Body of pancreas (tissue), 4 donors: ENCODE data around the gene KCNN3. TPM values are rescaled to one million over a fixed set of nuclear protein-coding genes. Genes with fewer than 3 reads are reported as not detected.

Experiments used
- ATAC-seq: fragments of 150-250 bp; one replicate; pipeline ENCODE4 v1.9.1; 2016
- DNase-seq, 4 donors: peaks; one replicate each; pipeline ENCODE4 v3.0.0-alpha.2; 2019
- H3K27ac ChIP-seq, 4 donors: fragments of 200-600 bp; sonication (generic); 1 replicate in 3 of 4; 2 replicates in 1 of 4; pipeline versions ENCODE4 v1.5.1 to v1.6.1; 2016 to 2019; ENCODE audit warnings: mild to moderate bottlenecking in 1 of 4, mixed read lengths in 1 of 4, moderate library complexity in 1 of 4
- H3K27me3 ChIP-seq, 2 donors: fragments of 200-600 bp; sonication (generic); one replicate each; pipeline ENCODE4 v1.6.0; 2016; ENCODE audit warnings: mild to moderate bottlenecking in 1 of 2
- H3K36me3 ChIP-seq, 2 donors: fragments of 200-600 bp; sonication (generic); replicated peaks in 1 of 2; 2 replicates each; pipeline ENCODE4 v1.5.1; 2016; ENCODE audit warnings: low read depth in 2 of 2; ENCODE audit not compliant: insufficient read depth in 1 of 2
- H3K4me1 ChIP-seq: fragments of 200-600 bp; sonication (generic); one replicate; pipeline ENCODE4 v1.6.0; 2016
- H3K4me3 ChIP-seq, 2 donors: fragments of 200-600 bp; sonication (generic); 1 replicate in 1 of 2; 2 replicates in 1 of 2; pipeline ENCODE4 v1.5.1; 2016 to 2019
- H3K9me3 ChIP-seq, 3 donors: fragments of 200-600 bp; sonication (generic); 1 replicate in 2 of 3; 2 replicates in 1 of 3; pipeline ENCODE4 v1.5.1; 2016
- POLR2A ChIP-seq, 3 donors: fragments of 450-650 bp; IDR thresholded peaks; one replicate each; pipeline ENCODE4 v1.6.1; 2016; ENCODE audit warnings: antibody characterized with exemption in 3 of 3, mild to moderate bottlenecking in 2 of 3
- WGBS, 2 donors: methylation state at CpG; one replicate each; pipeline ENCODE4 v1.1.5; 2017; 5-methylcytosine and 5-hydroxymethylcytosine counted together
- intact Hi-C: fragments of 100-400 bp; cut with DNase I; formaldehyde crosslinking; loops from one replicate; pipeline ENCODE4 v1.15.1; 2023
- total RNA-seq, 2 donors: library from RNA; depleted of rRNA; stranded (reverse); fragments of >200 nt; gene quantifications; one replicate each; pipeline ENCODE4 v1.1.0, GENCODE V29; 2016
- TF ChIP-seq, protein P1 (sequence below), 7 experiments: fragments of 450-650 bp in 4 of 7; fragments of 200-600 bp in 3 of 7; sonication (generic) in 3 of 7; IDR thresholded peaks; one replicate each; pipeline ENCODE4 v1.5.1; 2016 to 2019; ENCODE audit warnings: antibody characterized with exemption in 7 of 7

Gene KCNN3
- total RNA-seq, 2 donors from 2014 or later = 0.33 to 1.6 TPM

DNA sequence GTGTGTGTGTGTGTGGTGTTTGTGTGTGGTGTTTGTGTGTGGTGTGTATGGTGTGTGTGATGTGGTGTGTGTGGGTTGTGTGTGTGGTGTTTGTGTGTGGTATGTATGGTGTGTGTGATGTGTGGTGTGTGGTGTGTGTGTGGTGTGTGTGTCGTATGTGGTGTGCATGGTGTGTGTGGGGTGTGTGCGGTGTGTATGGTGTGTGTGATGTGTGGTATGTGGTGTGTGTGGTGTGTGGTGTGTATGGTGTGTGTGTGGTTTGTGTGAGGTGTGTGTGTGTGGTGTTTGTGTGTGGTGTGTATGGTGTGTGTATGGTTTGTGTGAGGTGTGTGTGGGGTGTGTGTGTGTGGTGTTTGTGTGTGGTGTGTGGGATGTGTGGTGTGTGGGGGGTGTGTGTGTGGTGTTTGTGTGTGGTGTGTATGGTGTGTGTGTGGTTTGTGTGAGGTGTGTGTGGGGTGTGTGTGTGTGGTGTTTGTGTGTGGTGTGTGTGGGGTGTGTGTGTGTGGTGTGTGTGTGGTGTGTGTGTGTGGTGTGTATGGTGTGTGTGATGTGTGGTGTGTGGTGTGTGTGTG, 155.9 kb downstream of the KCNN3 start:
- 79 to 85% methylated on average over 2 of the region's 2 CpGs for WGBS, 2 donors
- H3K27me3 ChIP-seq = no peaks in the 10 kb centered on the region
- H3K4me1 ChIP-seq = peaks cover 4% of the 10 kb centered on the region
- ATAC-seq (no peak), DNase-seq (no peak)
- no peak for TF ChIP-seq POLR2A (IDR thresholded peaks at IDR 0.05)
- TF ChIP-seq, protein P1, sequence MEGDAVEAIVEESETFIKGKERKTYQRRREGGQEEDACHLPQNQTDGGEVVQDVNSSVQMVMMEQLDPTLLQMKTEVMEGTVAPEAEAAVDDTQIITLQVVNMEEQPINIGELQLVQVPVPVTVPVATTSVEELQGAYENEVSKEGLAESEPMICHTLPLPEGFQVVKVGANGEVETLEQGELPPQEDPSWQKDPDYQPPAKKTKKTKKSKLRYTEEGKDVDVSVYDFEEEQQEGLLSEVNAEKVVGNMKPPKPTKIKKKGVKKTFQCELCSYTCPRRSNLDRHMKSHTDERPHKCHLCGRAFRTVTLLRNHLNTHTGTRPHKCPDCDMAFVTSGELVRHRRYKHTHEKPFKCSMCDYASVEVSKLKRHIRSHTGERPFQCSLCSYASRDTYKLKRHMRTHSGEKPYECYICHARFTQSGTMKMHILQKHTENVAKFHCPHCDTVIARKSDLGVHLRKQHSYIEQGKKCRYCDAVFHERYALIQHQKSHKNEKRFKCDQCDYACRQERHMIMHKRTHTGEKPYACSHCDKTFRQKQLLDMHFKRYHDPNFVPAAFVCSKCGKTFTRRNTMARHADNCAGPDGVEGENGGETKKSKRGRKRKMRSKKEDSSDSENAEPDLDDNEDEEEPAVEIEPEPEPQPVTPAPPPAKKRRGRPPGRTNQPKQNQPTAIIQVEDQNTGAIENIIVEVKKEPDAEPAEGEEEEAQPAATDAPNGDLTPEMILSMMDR (IDR thresholded peaks at IDR 0.05) = no peak
- no peaks in the 10 kb centered on the region for H3K9me3 ChIP-seq
- H3K4me3 ChIP-seq = no peak overlapping the region
- no peaks in the 10 kb centered on the region for H3K36me3 ChIP-seq
- intact Hi-C loops = no loop called here
- no peak overlapping the region for H3K27ac ChIP-seq

DNA sequence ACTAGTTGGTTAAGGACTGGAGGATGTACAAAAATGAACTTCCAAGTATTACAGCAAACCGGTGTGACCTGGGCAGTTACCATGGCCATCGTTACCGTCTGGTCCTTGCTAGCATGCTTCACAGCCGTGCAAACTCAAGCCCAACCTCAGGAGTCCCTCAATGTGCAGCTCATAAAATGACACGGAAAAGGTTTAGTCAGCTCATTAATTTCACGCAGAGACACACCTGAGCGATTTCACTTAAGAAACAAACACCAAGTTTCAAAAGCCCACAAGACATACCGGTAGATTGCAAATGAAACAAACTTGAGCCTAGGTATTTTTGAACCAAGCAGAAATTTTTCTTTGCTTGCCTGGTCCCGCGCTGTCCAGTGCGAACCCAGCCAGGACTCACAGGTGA, 157.1 kb downstream of the KCNN3 start:
- 80 to 88% methylated on average over 11 of the region's 11 CpGs for WGBS, 2 donors
- TF ChIP-seq, protein P1 (IDR thresholded peaks at IDR 0.05) = no peak
- ATAC-seq (no peak), DNase-seq (no peak)
- Histone ChIP-seq H3K36me3 (no peaks in the 10 kb centered on the region), H3K4me3 (no peak overlapping the region), H3K4me1 (peaks cover 4% of the 10 kb centered on the region), H3K9me3 (no peaks in the 10 kb centered on the region), H3K27me3 (no peaks in the 10 kb centered on the region), H3K27ac (no peak overlapping the region)
- intact Hi-C loops = no loop called here

DNA sequence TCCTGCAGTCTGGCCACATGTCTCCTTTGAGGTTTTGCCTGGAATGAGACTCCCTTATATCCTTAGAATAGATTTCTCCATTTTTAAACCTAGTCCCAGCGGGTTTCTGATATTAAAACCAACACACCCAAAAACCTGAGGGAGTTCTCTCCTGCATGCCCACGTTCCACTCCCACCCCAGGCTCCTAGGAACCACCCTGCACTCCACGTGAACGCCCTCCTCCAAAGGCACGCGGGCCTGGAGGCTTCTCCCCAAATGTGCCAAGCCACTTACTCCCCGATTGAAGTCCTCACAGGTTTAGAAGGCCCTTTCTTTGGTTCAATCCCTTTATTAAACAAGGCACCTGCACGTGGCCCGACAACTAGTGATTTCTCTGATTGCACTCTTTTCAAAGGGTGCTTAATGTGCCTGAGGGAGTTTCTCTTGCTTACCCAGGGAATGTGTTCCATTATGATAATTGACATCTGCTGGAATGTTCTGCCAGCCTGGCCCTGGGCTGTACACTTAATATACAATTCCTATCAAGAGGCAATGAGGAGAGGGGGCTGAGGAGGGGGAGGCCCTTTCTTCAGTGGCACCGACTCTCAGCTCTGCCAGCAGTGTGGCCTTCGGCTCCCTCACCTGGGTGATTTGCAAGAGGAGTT, 157.8 kb downstream of the KCNN3 start:
- Histone ChIP-seq H3K27me3 (no peaks in the 10 kb centered on the region), H3K4me1 (peaks cover 4% of the 10 kb centered on the region), H3K36me3 (no peaks in the 10 kb centered on the region), H3K9me3 (no peaks in the 10 kb centered on the region), H3K4me3 (no peak overlapping the region), H3K27ac (no peak overlapping the region)
- 75 to 76% methylated on average over 11 of the region's 11 CpGs for WGBS, 2 donors
- TF ChIP-seq, protein P1 (IDR thresholded peaks at IDR 0.05) = no peak
- TF ChIP-seq POLR2A (IDR thresholded peaks at IDR 0.05) = no peak
- intact Hi-C loops = no loop called here
- ATAC-seq = no peak
- no peak for DNase-seq

DNA sequence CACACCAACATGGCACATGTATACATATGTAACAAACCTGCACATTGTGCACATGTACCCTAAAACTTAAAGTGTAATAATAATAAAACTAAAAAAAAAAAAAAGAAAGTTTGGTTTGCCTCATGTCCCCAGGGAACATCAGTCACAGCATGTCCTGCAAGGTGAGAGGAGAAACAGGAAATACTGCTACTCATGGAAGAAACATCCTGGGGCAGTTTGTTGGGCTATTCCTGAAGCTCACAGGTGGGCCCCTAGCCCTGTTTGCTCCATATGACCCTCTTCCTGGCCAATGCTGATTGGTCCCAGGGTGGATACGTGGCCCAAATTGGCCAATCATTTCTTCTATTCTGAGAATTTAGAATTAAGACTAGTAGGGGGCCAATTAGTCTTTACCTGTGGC, 158.7 kb downstream of the KCNN3 start:
- TF ChIP-seq, protein P1 (IDR thresholded peaks at IDR 0.05) = no peak
- no peak for TF ChIP-seq POLR2A (IDR thresholded peaks at IDR 0.05)
- Histone ChIP-seq H3K4me1 (peaks cover 4% of the 10 kb centered on the region), H3K4me3 (no peak overlapping the region), H3K9me3 (no peaks in the 10 kb centered on the region), H3K27me3 (no peaks in the 10 kb centered on the region), H3K36me3 (no peaks in the 10 kb centered on the region), H3K27ac (no peak overlapping the region)
- DNase-seq (no peak), ATAC-seq (no peak)
- intact Hi-C loops = no loop called here
- 60 to 76% methylated on average over 1 of the region's 1 CpG for WGBS, 2 donors

DNA sequence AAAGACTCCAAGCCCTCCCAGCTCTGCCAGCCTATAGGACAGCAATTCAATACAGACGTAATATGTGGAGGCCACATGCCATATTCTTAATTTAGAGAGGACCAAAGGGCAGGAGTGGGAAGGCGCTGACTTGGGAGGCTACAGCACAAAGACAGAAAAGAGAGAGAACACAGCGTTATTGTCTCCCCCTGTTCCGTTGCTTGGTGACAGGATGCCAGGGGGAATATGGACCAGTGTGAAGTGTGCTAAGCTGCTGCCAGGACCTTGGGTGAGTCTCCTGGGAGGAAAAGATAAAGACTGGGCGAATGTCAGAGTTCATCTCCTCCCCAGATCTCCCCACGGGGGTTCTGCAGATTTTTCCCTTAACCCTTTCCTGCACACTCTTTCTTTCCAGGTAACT, 160.0 kb downstream of the KCNN3 start:
- Histone ChIP-seq H3K36me3 (no peaks in the 10 kb centered on the region), H3K4me1 (peaks cover 4% of the 10 kb centered on the region), H3K9me3 (no peaks in the 10 kb centered on the region), H3K27me3 (no peaks in the 10 kb centered on the region), H3K4me3 (no peak overlapping the region), H3K27ac (no peak overlapping the region)
- DNase-seq = no peak
- ATAC-seq = no peak
- WGBS, 2 donors = 59 to 65% methylated on average over 6 of the region's 6 CpGs
- TF ChIP-seq POLR2A (IDR thresholded peaks at IDR 0.05) = no peak
- TF ChIP-seq, protein P1 (IDR thresholded peaks at IDR 0.05) = no peak
- intact Hi-C loops = no loop called here
